ENCODE results near the gene AOC1.

Gene AOC1

DNA sequence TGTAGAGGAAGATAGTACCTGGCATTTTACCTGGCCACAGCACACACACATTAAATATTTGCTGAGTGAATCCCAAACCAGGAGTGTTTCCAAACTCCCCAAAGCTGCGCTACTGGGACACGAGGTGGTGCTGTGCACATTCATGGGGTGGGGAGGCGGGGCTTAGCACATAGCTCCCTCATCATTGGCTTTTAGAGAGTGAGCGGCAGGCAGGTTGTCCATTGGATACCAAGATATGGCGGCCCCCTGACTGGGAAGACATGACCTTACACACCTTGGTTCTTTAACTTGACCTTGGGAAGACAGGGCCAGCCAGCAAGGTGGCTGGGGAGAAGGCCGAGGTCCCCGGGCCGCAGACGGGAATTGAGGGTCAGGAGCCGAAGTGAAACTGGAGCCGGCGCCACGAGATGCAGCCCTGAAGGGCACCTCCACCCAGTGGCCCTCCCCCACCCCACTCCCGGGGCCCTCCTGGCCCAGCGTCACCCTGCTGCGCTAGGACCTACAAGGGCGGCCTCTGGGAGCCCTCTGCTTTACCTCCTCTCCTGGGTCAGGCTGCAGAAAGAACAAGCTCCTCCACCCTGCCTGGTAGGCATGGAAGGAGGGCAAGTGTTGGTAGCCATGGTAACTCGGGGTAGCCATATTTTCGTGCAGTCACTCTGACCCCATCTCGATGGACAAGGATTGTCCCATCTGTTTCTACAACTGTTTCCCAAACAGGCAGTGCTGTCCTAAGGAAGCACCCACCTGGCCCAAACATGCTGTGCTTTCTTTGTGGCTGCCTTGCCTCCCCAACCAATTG is 27.7 kb upstream of the AOC1 start:
- no peaks in the 10 kb centered on the region for H3K9me3 ChIP-seq (ENCODE audit: insufficient read depth, low read length)
- no peaks in the 10 kb centered on the region for H3K36me3 ChIP-seq (ENCODE audit: insufficient read depth, insufficient read length, low read length)
- H3K4me1 ChIP-seq (ENCODE audit: insufficient read depth, insufficient read length): peaks cover 2% of the 10 kb centered on the region
- no peak overlapping the region for H3K4me3 ChIP-seq (ENCODE audit: insufficient read length, low read depth)
- no peaks in the 10 kb centered on the region for H3K27me3 ChIP-seq (ENCODE audit: insufficient read depth, insufficient read length)
- TF ChIP-seq SUZ12 (IDR thresholded peaks at IDR 0.05; ENCODE audit: extremely low read depth, insufficient read depth, insufficient read length): no peak
- TF ChIP-seq ZNF274 (IDR thresholded peaks at IDR 0.05; ENCODE audit: low read depth, low read length): no peak
- TF ChIP-seq YY1 (IDR thresholded peaks at IDR 0.05; ENCODE audit: insufficient read depth, insufficient read length): no peak
- DNase-seq (ENCODE audit: low read depth, low spot score): no peak
- H3K9ac ChIP-seq (ENCODE audit: insufficient read length, low read depth): no peak overlapping the region

- Histone ChIP-seq H3K4me3 (ENCODE audit: insufficient read length, low read depth) (no peak overlapping the region), H3K36me3 (ENCODE audit: insufficient read depth, insufficient read length, low read length) (no peaks in the 10 kb centered on the region), H3K27me3 (ENCODE audit: insufficient read depth, insufficient read length) (no peaks in the 10 kb centered on the region), H3K9me3 (ENCODE audit: insufficient read depth, low read length) (no peaks in the 10 kb centered on the region), H3K9ac (ENCODE audit: insufficient read length, low read depth) (no peak overlapping the region), H3K4me1 (ENCODE audit: insufficient read depth, insufficient read length) (peaks cover under 1% of the 10 kb centered on the region)
- DNase-seq (ENCODE audit: low read depth, low spot score): no peak
- TF ChIP-seq SUZ12 (IDR thresholded peaks at IDR 0.05; ENCODE audit: extremely low read depth, insufficient read depth, insufficient read length) (no peak), ZNF274 (IDR thresholded peaks at IDR 0.05; ENCODE audit: low read depth, low read length) (no peak), YY1 (IDR thresholded peaks at IDR 0.05; ENCODE audit: insufficient read depth, insufficient read length) (no peak)
Observed at GRCh38 chr7:150826061-150826849, 26.1 kb upstream of the AOC1 start.

DNA sequence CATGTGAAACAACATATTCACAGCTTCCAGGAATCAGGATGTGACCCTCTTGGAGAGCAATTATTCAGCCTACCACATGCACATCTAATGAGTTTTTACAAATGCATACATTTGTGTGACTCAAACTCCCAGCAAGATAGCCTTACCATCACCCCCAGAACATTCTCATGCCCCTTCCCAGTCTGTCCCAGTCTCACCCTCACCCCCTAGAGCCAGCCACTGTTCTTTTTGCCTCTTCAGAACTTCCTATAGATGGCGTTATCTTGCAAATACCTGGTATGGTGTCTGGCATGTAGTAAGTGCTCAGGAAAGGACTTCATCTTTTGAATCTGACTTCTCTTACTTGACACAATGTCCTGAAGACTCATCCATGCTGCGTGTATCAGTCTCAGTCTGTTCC is 23.9 kb upstream of the AOC1 start:
- Histone ChIP-seq H3K4me3 (ENCODE audit: insufficient read length, low read depth) (no peak overlapping the region), H3K27me3 (ENCODE audit: insufficient read depth, insufficient read length) (no peaks in the 10 kb centered on the region), H3K9me3 (ENCODE audit: insufficient read depth, low read length) (no peaks in the 10 kb centered on the region), H3K36me3 (ENCODE audit: insufficient read depth, insufficient read length, low read length) (no peaks in the 10 kb centered on the region), H3K4me1 (ENCODE audit: insufficient read depth, insufficient read length) (no peaks in the 10 kb centered on the region), H3K9ac (ENCODE audit: insufficient read length, low read depth) (no peak overlapping the region)
- TF ChIP-seq ZNF274 (IDR thresholded peaks at IDR 0.05; ENCODE audit: low read depth, low read length) (no peak), SUZ12 (IDR thresholded peaks at IDR 0.05; ENCODE audit: extremely low read depth, insufficient read depth, insufficient read length) (no peak), YY1 (IDR thresholded peaks at IDR 0.05; ENCODE audit: insufficient read depth, insufficient read length) (no peak)
- no peak for DNase-seq (ENCODE audit: low read depth, low spot score)

GRCh38 chr7:150829426-150829825 is 22.9 kb upstream of the AOC1 start:
- Histone ChIP-seq H3K36me3 (ENCODE audit: insufficient read depth, insufficient read length, low read length) (no peaks in the 10 kb centered on the region), H3K9ac (ENCODE audit: insufficient read length, low read depth) (no peak overlapping the region), H3K9me3 (ENCODE audit: insufficient read depth, low read length) (no peaks in the 10 kb centered on the region), H3K4me1 (ENCODE audit: insufficient read depth, insufficient read length) (no peaks in the 10 kb centered on the region), H3K27me3 (ENCODE audit: insufficient read depth, insufficient read length) (no peaks in the 10 kb centered on the region), H3K4me3 (ENCODE audit: insufficient read length, low read depth) (no peak overlapping the region)
- DNase-seq (ENCODE audit: low read depth, low spot score): no peak
- TF ChIP-seq ZNF274 (IDR thresholded peaks at IDR 0.05; ENCODE audit: low read depth, low read length): no peak
- TF ChIP-seq YY1 (IDR thresholded peaks at IDR 0.05; ENCODE audit: insufficient read depth, insufficient read length): no peak
- no peak for TF ChIP-seq SUZ12 (IDR thresholded peaks at IDR 0.05; ENCODE audit: extremely low read depth, insufficient read depth, insufficient read length)

DNA sequence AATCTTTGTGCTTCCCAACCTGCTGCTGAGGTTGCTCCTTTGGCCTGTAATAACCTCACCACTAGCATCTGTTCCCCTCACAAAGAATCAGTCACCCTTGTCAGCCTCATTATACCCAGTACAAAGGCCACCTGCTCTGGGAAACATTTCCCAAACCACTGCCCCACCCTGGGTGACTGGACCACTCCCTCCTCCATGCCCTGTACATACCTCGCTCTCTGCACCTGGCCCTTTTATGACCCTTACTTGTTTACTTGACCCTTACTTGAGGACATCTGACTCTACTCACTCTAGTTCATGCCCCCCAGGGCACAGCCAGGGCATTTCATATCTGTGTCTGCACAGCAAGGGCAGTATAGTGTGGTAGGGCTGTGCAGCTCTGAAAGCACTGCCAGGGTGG is 21.4 kb upstream of the AOC1 start:
- Histone ChIP-seq H3K36me3 (ENCODE audit: insufficient read depth, insufficient read length, low read length) (no peaks in the 10 kb centered on the region), H3K27me3 (ENCODE audit: insufficient read depth, insufficient read length) (no peaks in the 10 kb centered on the region), H3K4me3 (ENCODE audit: insufficient read length, low read depth) (no peak overlapping the region), H3K9me3 (ENCODE audit: insufficient read depth, low read length) (no peaks in the 10 kb centered on the region), H3K4me1 (ENCODE audit: insufficient read depth, insufficient read length) (no peaks in the 10 kb centered on the region), H3K9ac (ENCODE audit: insufficient read length, low read depth) (no peak overlapping the region)
- TF ChIP-seq ZNF274 (IDR thresholded peaks at IDR 0.05; ENCODE audit: low read depth, low read length) (no peak), SUZ12 (IDR thresholded peaks at IDR 0.05; ENCODE audit: extremely low read depth, insufficient read depth, insufficient read length) (no peak), YY1 (IDR thresholded peaks at IDR 0.05; ENCODE audit: insufficient read depth, insufficient read length) (no peak)
- no peak for DNase-seq (ENCODE audit: low read depth, low spot score)

GRCh38 chr7:150831851-150832250 is 20.5 kb upstream of the AOC1 start:
- no peaks in the 10 kb centered on the region for H3K9me3 ChIP-seq (ENCODE audit: insufficient read depth, low read length)
- H3K9ac ChIP-seq (ENCODE audit: insufficient read length, low read depth): no peak overlapping the region
- H3K27me3 ChIP-seq (ENCODE audit: insufficient read depth, insufficient read length): no peaks in the 10 kb centered on the region
- no peak for DNase-seq (ENCODE audit: low read depth, low spot score)
- H3K36me3 ChIP-seq (ENCODE audit: insufficient read depth, insufficient read length, low read length): no peaks in the 10 kb centered on the region
- H3K4me1 ChIP-seq (ENCODE audit: insufficient read depth, insufficient read length): no peaks in the 10 kb centered on the region
- TF ChIP-seq ZNF274 (IDR thresholded peaks at IDR 0.05; ENCODE audit: low read depth, low read length) (no peak), YY1 (IDR thresholded peaks at IDR 0.05; ENCODE audit: insufficient read depth, insufficient read length) (no peak), SUZ12 (IDR thresholded peaks at IDR 0.05; ENCODE audit: extremely low read depth, insufficient read depth, insufficient read length) (no peak)
- no peak overlapping the region for H3K4me3 ChIP-seq (ENCODE audit: insufficient read length, low read depth)

- DNase-seq (ENCODE audit: low read depth, low spot score): no peak
- H3K9ac ChIP-seq (ENCODE audit: insufficient read length, low read depth): no peak overlapping the region
- H3K4me1 ChIP-seq (ENCODE audit: insufficient read depth, insufficient read length): peaks cover 3% of the 10 kb centered on the region
- H3K36me3 ChIP-seq (ENCODE audit: insufficient read depth, insufficient read length, low read length): no peaks in the 10 kb centered on the region
- H3K9me3 ChIP-seq (ENCODE audit: insufficient read depth, low read length): no peaks in the 10 kb centered on the region
- H3K4me3 ChIP-seq (ENCODE audit: insufficient read length, low read depth): no peak overlapping the region
- H3K27me3 ChIP-seq (ENCODE audit: insufficient read depth, insufficient read length): no peaks in the 10 kb centered on the region
- TF ChIP-seq SUZ12 (IDR thresholded peaks at IDR 0.05; ENCODE audit: extremely low read depth, insufficient read depth, insufficient read length): no peak
- no peak for TF ChIP-seq ZNF274 (IDR thresholded peaks at IDR 0.05; ENCODE audit: low read depth, low read length)
- no peak for TF ChIP-seq YY1 (IDR thresholded peaks at IDR 0.05; ENCODE audit: insufficient read depth, insufficient read length)
Observed at GRCh38 chr7:150835019-150835418, 17.3 kb upstream of the AOC1 start.

Data from NT2/D1 (cell line).